A549 treated with ZK216348 at 1 μM for 4 hours (cell line): ENCODE measurements around the gene DDX56. TPM values are rescaled to one million over a fixed set of nuclear protein-coding genes. Genes with fewer than 3 reads are reported as not detected.

Experiments
- total RNA-seq: library from RNA; stranded (reverse); fragments of 200-300 nt; extraction: Qiagen RNA extraction; gene quantifications from 5 replicates; pipeline ENCODE4 v1.2.3, GENCODE V29; 2022; ENCODE audit warnings: low read depth

Gene DDX56
- 96.4 to 130 TPM (median 118 TPM) in 5 replicates for total RNA-seq

GRCh38 chr7:44573464-44574286, at the start of gene DDX56:
TSS of gene DDX56 (minus strand) at chr7:44573908. CDS start at chr7:44573895, 13 bp downstream.

GRCh38 chr7:44606341-44607140, 32.8 kb upstream of the DDX56 start, which contains the start of gene OGDH:
TSS of gene OGDH (plus strand) at chr7:44606627. CDS start at chr7:44624344, 17,717 bp downstream.

GRCh38 chr7:44581879-44582603, 8.3 kb upstream of the DDX56 start, which contains the start of gene TMED4:
TSS of gene TMED4 (minus strand) at chr7:44582231. CDS start at chr7:44582206, 25 bp downstream.

GRCh38 chr7:44541028-44541869, 32.5 kb downstream of the DDX56 start, which contains the start of gene NPC1L1:
TSS of gene NPC1L1 (minus strand) at chr7:44541330. CDS start at chr7:44541259, 71 bp downstream.

Other genes starting within 250 kb of the DDX56 start
- gene CAMK2B, start 248.3 kb downstream of the DDX56 start, total RNA-seq, result 0.08 to 0.36 TPM (median 0.21 TPM) in 5 replicates
- gene NUDCD3, start 83.2 kb downstream of the DDX56 start, total RNA-seq, result 47.7 to 67.2 TPM (median 61.0 TPM) in 5 replicates
- 0.06 to 0.14 TPM (median 0.08 TPM) in 5 replicates for gene NPC1L1, start 32.6 kb downstream of the DDX56 start, total RNA-seq
- gene TMED4, start 8.3 kb upstream of the DDX56 start, total RNA-seq, result 45.1 to 53.6 TPM (median 52.5 TPM) in 5 replicates
- 20.8 to 37.6 TPM (median 31.5 TPM) in 5 replicates for gene OGDH, start 32.7 kb upstream of the DDX56 start, total RNA-seq
- 17.4 to 39.0 TPM (median 35.0 TPM) in 5 replicates for gene ZMIZ2, start 174.9 kb upstream of the DDX56 start, total RNA-seq
- gene PPIA, start 222.8 kb upstream of the DDX56 start, total RNA-seq, result 4,787 to 5,492 TPM (median 5,165 TPM) in 5 replicates